T-helper 17 cell (primary cell): Measurements from ENCODE around the gene SEMA5B. TPM values are rescaled to one million over a fixed set of nuclear protein-coding genes. Genes with fewer than 3 reads are reported as not detected.

Source experiments
- ATAC-seq: fragments of 150-1000 bp; cut with Tn5 transposase; 2 replicates; pipeline ENCODE4 v1.10.0; 2021; ENCODE audit warnings: mild to moderate bottlenecking, moderate library complexity
- DNase-seq, 3 donors: peaks; one replicate each; pipeline versions ENCODE4 v3.0.0 to v3.0.0-alpha.2; 2020 to 2021
- H3K9me3 ChIP-seq: one replicate; pipeline ENCODE4 v1.7.0; 2013; ENCODE audit warnings: low read length, mild to moderate bottlenecking; ENCODE audit not compliant: control insufficient read depth, poor library complexity, severe bottlenecking
- H3K27ac Mint-ChIP-seq: one replicate; pipeline ENCODE4 v1.8.0; 2022; ENCODE audit warnings: mild to moderate bottlenecking, moderate library complexity, mixed read lengths
- H3K27me3 Mint-ChIP-seq: one replicate; pipeline ENCODE4 v1.8.0; 2022; ENCODE audit warnings: mixed read lengths
- H3K36me3 Mint-ChIP-seq: one replicate; pipeline ENCODE4 v1.8.0; 2022; ENCODE audit warnings: low read depth, mixed read lengths
- H3K4me1 Mint-ChIP-seq: one replicate; pipeline ENCODE4 v1.8.0; 2022; ENCODE audit warnings: mild to moderate bottlenecking, mixed read lengths
- H3K4me3 Mint-ChIP-seq: one replicate; pipeline ENCODE4 v1.8.0; 2022; ENCODE audit warnings: mild to moderate bottlenecking, moderate library complexity, mixed read lengths
- total RNA-seq, 4 donors: library from RNA in 2 of 4; stranded (reverse) in 2 of 4; gene quantifications; one replicate each; pipeline ENCODE4 v1.2.3 and lab custom pipeline; 2022 to 2026

The SEMA5B gene
- total RNA-seq, 2 donors from 2014 or later = not detected

- ATAC-seq = no peak
- H3K4me3 Mint-ChIP-seq = no peak overlapping the region
Observed at GRCh38 chr3:122946185-122946584, 81.4 kb downstream of the SEMA5B start.

GRCh38 chr3:122945230-122945629, 82.3 kb downstream of the SEMA5B start:
- DNase-seq (no peak), ATAC-seq (no peak)
- H3K4me3 Mint-ChIP-seq = no peak overlapping the region
- H3K4me1 Mint-ChIP-seq = peaks cover 14% of the 10 kb centered on the region
- H3K9me3 ChIP-seq = no peaks in the 10 kb centered on the region
- peaks cover 2% of the 10 kb centered on the region for H3K36me3 Mint-ChIP-seq
- H3K27me3 Mint-ChIP-seq = peaks cover 22% of the 10 kb centered on the region
- H3K27ac Mint-ChIP-seq = peak overlapping the region; percentile 39

More at GRCh38 chr3:122946185-122946584, 81.4 kb downstream of the SEMA5B start:
- no peaks in the 10 kb centered on the region for H3K9me3 ChIP-seq
- peaks cover 2% of the 10 kb centered on the region for H3K36me3 Mint-ChIP-seq
- peaks cover 9% of the 10 kb centered on the region for H3K4me1 Mint-ChIP-seq
- no peak overlapping the region for H3K27ac Mint-ChIP-seq
- peaks cover 17% of the 10 kb centered on the region for H3K27me3 Mint-ChIP-seq
- DNase-seq = no peak

- peaks cover 14% of the 10 kb centered on the region for H3K4me1 Mint-ChIP-seq
- DNase-seq = no peak
- peaks cover 17% of the 10 kb centered on the region for H3K27me3 Mint-ChIP-seq
- H3K9me3 ChIP-seq = no peaks in the 10 kb centered on the region
- H3K36me3 Mint-ChIP-seq = peaks cover 2% of the 10 kb centered on the region
- ATAC-seq = no peak
- peak overlapping the region; percentile 39 for H3K27ac Mint-ChIP-seq
- H3K4me3 Mint-ChIP-seq = no peak overlapping the region
Observed at GRCh38 chr3:122944671-122945161, 82.8 kb downstream of the SEMA5B start.

- DNase-seq (no peak), ATAC-seq (no peak)
- no peaks in the 10 kb centered on the region for H3K9me3 ChIP-seq
- H3K4me3 Mint-ChIP-seq = no peak overlapping the region
- H3K4me1 Mint-ChIP-seq = peaks cover 16% of the 10 kb centered on the region
- H3K36me3 Mint-ChIP-seq = peaks cover 2% of the 10 kb centered on the region
- H3K27ac Mint-ChIP-seq = no peak overlapping the region
- peaks cover 20% of the 10 kb centered on the region for H3K27me3 Mint-ChIP-seq
Observed at GRCh38 chr3:122943828-122944190, 83.8 kb downstream of the SEMA5B start.

- Mint-ChIP-seq H3K36me3 (peaks cover 2% of the 10 kb centered on the region), H3K27me3 (peaks cover 24% of the 10 kb centered on the region), H3K27ac (no peak overlapping the region), H3K4me1 (peaks cover 16% of the 10 kb centered on the region), H3K4me3 (no peak overlapping the region)
- ATAC-seq (no peak), DNase-seq (no peak)
- no peaks in the 10 kb centered on the region for H3K9me3 ChIP-seq
Observed at GRCh38 chr3:122942937-122943827, 84.4 kb downstream of the SEMA5B start.

GRCh38 chr3:122942239-122942638, 85.3 kb downstream of the SEMA5B start:
- no peaks in the 10 kb centered on the region for H3K9me3 ChIP-seq
- Mint-ChIP-seq H3K4me3 (no peak overlapping the region), H3K4me1 (peaks cover 14% of the 10 kb centered on the region), H3K27me3 (peaks cover 27% of the 10 kb centered on the region), H3K27ac (no peak overlapping the region), H3K36me3 (peaks cover 4% of the 10 kb centered on the region)
- ATAC-seq (no peak), DNase-seq (no peak)

- H3K27me3 Mint-ChIP-seq = peaks cover 27% of the 10 kb centered on the region
- ATAC-seq (no peak), DNase-seq (no peak)
- H3K36me3 Mint-ChIP-seq = peaks cover 4% of the 10 kb centered on the region
- peaks cover 16% of the 10 kb centered on the region for H3K4me1 Mint-ChIP-seq
- no peak overlapping the region for H3K27ac Mint-ChIP-seq
- no peaks in the 10 kb centered on the region for H3K9me3 ChIP-seq
- H3K4me3 Mint-ChIP-seq = no peak overlapping the region
Observed at GRCh38 chr3:122941228-122942206, 86.0 kb downstream of the SEMA5B start.

GRCh38 chr3:122940628-122941086, 86.9 kb downstream of the SEMA5B start:
- DNase-seq (no peak), ATAC-seq (no peak)
- H3K4me1 Mint-ChIP-seq = peaks cover 16% of the 10 kb centered on the region
- H3K36me3 Mint-ChIP-seq = peaks cover 4% of the 10 kb centered on the region
- H3K27me3 Mint-ChIP-seq = peaks cover 33% of the 10 kb centered on the region
- no peak overlapping the region for H3K4me3 Mint-ChIP-seq
- no peaks in the 10 kb centered on the region for H3K9me3 ChIP-seq
- H3K27ac Mint-ChIP-seq = peak overlapping the region; percentile 16

- no peak overlapping the region for H3K4me3 Mint-ChIP-seq
- DNase-seq (no peak), ATAC-seq (no peak)
- H3K9me3 ChIP-seq = no peaks in the 10 kb centered on the region
- H3K27me3 Mint-ChIP-seq = peaks cover 34% of the 10 kb centered on the region
- H3K4me1 Mint-ChIP-seq = peaks cover 11% of the 10 kb centered on the region
- peaks cover 4% of the 10 kb centered on the region for H3K36me3 Mint-ChIP-seq
- no peak overlapping the region for H3K27ac Mint-ChIP-seq
Observed at GRCh38 chr3:122938783-122939425, 88.7 kb downstream of the SEMA5B start.

- Mint-ChIP-seq H3K36me3 (peaks cover 2% of the 10 kb centered on the region), H3K27me3 (peaks cover 36% of the 10 kb centered on the region), H3K4me1 (peaks cover 8% of the 10 kb centered on the region), H3K27ac (no peak overlapping the region), H3K4me3 (no peak overlapping the region)
- no peak for ATAC-seq
- H3K9me3 ChIP-seq = no peaks in the 10 kb centered on the region
- no peak for DNase-seq
Observed at GRCh38 chr3:122937745-122938144, 89.8 kb downstream of the SEMA5B start.

GRCh38 chr3:122936986-122937385, 90.6 kb downstream of the SEMA5B start:
- no peak for DNase-seq
- H3K36me3 Mint-ChIP-seq = peaks cover 2% of the 10 kb centered on the region

GRCh38 chr3:122936335-122936734, 91.2 kb downstream of the SEMA5B start:
- Mint-ChIP-seq H3K27ac (no peak overlapping the region), H3K4me1 (peaks cover 8% of the 10 kb centered on the region), H3K36me3 (peaks cover 2% of the 10 kb centered on the region), H3K27me3 (peaks cover 36% of the 10 kb centered on the region), H3K4me3 (no peak overlapping the region)
- DNase-seq (no peak), ATAC-seq (no peak)
- no peaks in the 10 kb centered on the region for H3K9me3 ChIP-seq

More at GRCh38 chr3:122936986-122937385, 90.6 kb downstream of the SEMA5B start:
- no peak for ATAC-seq
- Mint-ChIP-seq H3K27me3 (peaks cover 36% of the 10 kb centered on the region), H3K4me3 (no peak overlapping the region), H3K27ac (no peak overlapping the region), H3K4me1 (peaks cover 8% of the 10 kb centered on the region)
- H3K9me3 ChIP-seq = no peaks in the 10 kb centered on the region
